ENCODE measurements around the gene DNAJB7.

DNA sequence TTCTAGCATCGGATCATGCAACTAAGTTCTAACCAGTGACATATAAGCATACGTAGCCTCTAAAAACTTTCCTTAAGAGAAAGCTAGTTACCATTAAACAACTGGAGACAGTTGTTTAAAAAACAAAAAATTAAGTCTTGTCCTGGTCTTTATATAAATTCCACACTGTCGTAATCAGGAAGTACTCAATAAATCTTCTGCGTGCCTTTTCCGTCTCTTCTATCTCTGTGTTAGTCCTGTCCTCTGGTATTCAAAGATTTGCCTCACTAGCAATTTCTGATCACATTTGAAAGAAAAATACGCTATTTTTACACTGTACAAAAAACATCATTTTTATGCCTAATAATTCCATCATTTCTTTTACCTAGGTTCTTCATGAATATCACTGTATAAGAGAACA is 32.8 kb downstream of the DNAJB7 start:
- no peak for TF ChIP-seq POLR2A (IDR thresholded peaks at IDR 0.05; ENCODE audit: low read length)
- no peak for TF ChIP-seq GATA1 (IDR thresholded peaks at IDR 0.05; ENCODE audit: low read depth, low read length)
